C4-2B (cell line): ENCODE results near the gene MGST1.

Experiments
- ZFX ChIP-seq: fragments of 450-650 bp; IDR thresholded peaks from 2 replicates; pipeline ENCODE4 v1.6.1; 2017
- TF ChIP-seq, protein P1 (sequence below): fragments of 450-650 bp; conservative IDR thresholded peaks from 2 replicates; pipeline ENCODE4 v1.5.1; 2017; ENCODE audit warnings: mild to moderate bottlenecking

GRCh38 chr12:16407346-16407745 lies 59.9 kb downstream of the MGST1 start:
- TF ChIP-seq, protein P1, sequence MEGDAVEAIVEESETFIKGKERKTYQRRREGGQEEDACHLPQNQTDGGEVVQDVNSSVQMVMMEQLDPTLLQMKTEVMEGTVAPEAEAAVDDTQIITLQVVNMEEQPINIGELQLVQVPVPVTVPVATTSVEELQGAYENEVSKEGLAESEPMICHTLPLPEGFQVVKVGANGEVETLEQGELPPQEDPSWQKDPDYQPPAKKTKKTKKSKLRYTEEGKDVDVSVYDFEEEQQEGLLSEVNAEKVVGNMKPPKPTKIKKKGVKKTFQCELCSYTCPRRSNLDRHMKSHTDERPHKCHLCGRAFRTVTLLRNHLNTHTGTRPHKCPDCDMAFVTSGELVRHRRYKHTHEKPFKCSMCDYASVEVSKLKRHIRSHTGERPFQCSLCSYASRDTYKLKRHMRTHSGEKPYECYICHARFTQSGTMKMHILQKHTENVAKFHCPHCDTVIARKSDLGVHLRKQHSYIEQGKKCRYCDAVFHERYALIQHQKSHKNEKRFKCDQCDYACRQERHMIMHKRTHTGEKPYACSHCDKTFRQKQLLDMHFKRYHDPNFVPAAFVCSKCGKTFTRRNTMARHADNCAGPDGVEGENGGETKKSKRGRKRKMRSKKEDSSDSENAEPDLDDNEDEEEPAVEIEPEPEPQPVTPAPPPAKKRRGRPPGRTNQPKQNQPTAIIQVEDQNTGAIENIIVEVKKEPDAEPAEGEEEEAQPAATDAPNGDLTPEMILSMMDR: no peak
- TF ChIP-seq ZFX: no peak
